GM11168 (cell line): Measurements from ENCODE around the gene PCDHB5.
"Not testable (repeated sequence)": the region's sequence is repeated elsewhere in the genome, so short reads cannot be mapped to it uniquely, and the experiment has no call there.

Experiments used
- in situ Hi-C: fragments of 300-500 bp; cut with MboI; formaldehyde crosslinking; loops from one replicate; pipeline ENCODE4 v1.12.0; 2022; ENCODE audit warnings: low sequenced_read_pairs; ENCODE audit not compliant: unreplicated experiment

The PCDHB5 gene

GRCh38 chr5:141135030-141135717 lies at the start of gene PCDHB5:
TSS of gene PCDHB5 (plus strand) at chr5:141135206. CDS start at chr5:141135435, 229 bp downstream.
- in situ Hi-C loops = no loop called here

GRCh38 chr5:141094481-141095262 lies 40.3 kb upstream of the PCDHB5 start, which contains the start of gene PCDHB2:
TSS of gene PCDHB2 (plus strand) at chr5:141094615. CDS start at chr5:141094791, 176 bp downstream.
- in situ Hi-C loops = no loop called here

- in situ Hi-C loops = no loop called here
Measured at GRCh38 chr5:141095263-141095641, 39.8 kb upstream of the PCDHB5 start.

- in situ Hi-C loops = not testable (repeated sequence)
Measured at GRCh38 chr5:141096181-141096580, 38.8 kb upstream of the PCDHB5 start.

- in situ Hi-C loops = not testable (repeated sequence)
Measured at GRCh38 chr5:141096586-141096985, 38.4 kb upstream of the PCDHB5 start.

- in situ Hi-C loops = no loop called here
Measured at GRCh38 chr5:141100243-141100805, 34.7 kb upstream of the PCDHB5 start, which contains the start of gene PCDHB3. TSS of gene PCDHB3 (plus strand) at chr5:141100473. CDS start at chr5:141100650, 177 bp downstream.

- in situ Hi-C loops = no loop called here
Measured at GRCh38 chr5:141101059-141101458, 33.9 kb upstream of the PCDHB5 start.

GRCh38 chr5:141102070-141102469 lies 32.9 kb upstream of the PCDHB5 start:
- in situ Hi-C loops = not testable (repeated sequence)

GRCh38 chr5:141102471-141102870 lies 32.5 kb upstream of the PCDHB5 start:
- in situ Hi-C loops = not testable (repeated sequence)

- in situ Hi-C loops = no loop called here
Measured at GRCh38 chr5:141105350-141105749, 29.7 kb upstream of the PCDHB5 start.

GRCh38 chr5:141119250-141119649 lies 15.8 kb upstream of the PCDHB5 start:
- in situ Hi-C loops = no loop called here

- in situ Hi-C loops = no loop called here
Measured at GRCh38 chr5:141121563-141121962, 13.4 kb upstream of the PCDHB5 start, which contains the start of gene PCDHB4. TSS of gene PCDHB4 (plus strand) at chr5:141121818. CDS start at chr5:141121999, 181 bp downstream.

- in situ Hi-C loops = no loop called here
Measured at GRCh38 chr5:141121985-141122384, 13.0 kb upstream of the PCDHB5 start.

GRCh38 chr5:141123396-141124135 lies 11.4 kb upstream of the PCDHB5 start:
- in situ Hi-C loops = not testable (repeated sequence)

- in situ Hi-C loops = no loop called here
Measured at GRCh38 chr5:141127305-141127704, 7.7 kb upstream of the PCDHB5 start.

- in situ Hi-C loops = no loop called here
Measured at GRCh38 chr5:141135718-141136266, 786 bp downstream of the PCDHB5 start.

GRCh38 chr5:141137346-141137745 lies 2.3 kb downstream of the PCDHB5 start:
- in situ Hi-C loops = not testable (repeated sequence)

- in situ Hi-C loops = no loop called here
Measured at GRCh38 chr5:141149812-141150211, 14.8 kb downstream of the PCDHB5 start, which contains the start of gene PCDHB6. TSS of gene PCDHB6 (plus strand) at chr5:141150057. CDS start at chr5:141150258, 201 bp downstream.

- in situ Hi-C loops = no loop called here
Measured at GRCh38 chr5:141150224-141150992, 15.4 kb downstream of the PCDHB5 start.
